Heart left ventricle (tissue), 13 donors: ENCODE data around the gene STK32C.

ENCODE experiments used
- CTCF ChIP-seq, 12 donors: fragments of 200-600 bp; sonication (generic) in 4 of 12; IDR thresholded peaks; one replicate each; pipeline versions ENCODE4 v1.5.0 to v1.8.0; 2018 to 2022; ENCODE audit warnings: antibody characterized with exemption in 12 of 12, mild to moderate bottlenecking in 5 of 12
- POLR2A ChIP-seq, 2 donors: fragments of 450-650 bp; IDR thresholded peaks; one replicate each; pipeline ENCODE4 v1.6.1; 2017; ENCODE audit warnings: antibody characterized with exemption in 2 of 2, mild to moderate bottlenecking in 2 of 2, moderate library complexity in 2 of 2
- donor health status: ischemic (EF 13 %, LVEDD 7.1; RV severe dilation, severe dysfunction).
- donor health status: DM: no; HTN: yes; CAD: no.
- donor health status: DM: no; HTN: no; CAD: no.
- donor health status: ischemic (EF 25% LVEDD 6.9; RV normal size, moderate dysfunction).
- donor health status: ischemic (EF 25% LVEDD 5.7; RV mildly dilated, moderate dysfunction).
- donor health status: ischemic (EF 35%, LVEDD 5.7; RV mildly dilated, moderate dysfunction).
- donor health status: nonischemic (EF 11% LVEDD 7.7; RV severe dilation, severe dysfunction).
- donor health status: DM: yes; HTN: yes; CAD: no.
- donor health status: PGD.
- donor health status: ischemic (EF 29% LVEDD 5.4; RV normal size, mild dysfunction).
- donor health status: nonischemic (EF 23%, LVEDD 6.1; RV moderate dilation, normal function).

- TF ChIP-seq POLR2A (IDR thresholded peaks at IDR 0.05): no peak
- no peak for TF ChIP-seq CTCF (IDR thresholded peaks at IDR 0.05)
These were observed 41.1 kb downstream of the STK32C start for GRCh38 chr10:132266594-132267161.
